Colonic mucosa (tissue), 4 donors: Measurements from ENCODE around the gene ADAT1. TPM values are rescaled to one million over a fixed set of nuclear protein-coding genes. Genes with fewer than 3 reads are reported as not detected.

Source experiments
- DNase-seq: peaks from one replicate; pipeline ENCODE4 v3.0.0-alpha.2; 2020
- H3K27ac ChIP-seq: fragments of 200-600 bp; one replicate; pipeline ENCODE4 v1.8.0; 2021
- H3K27me3 ChIP-seq: fragments of 200-600 bp; one replicate; pipeline ENCODE4 v1.8.0; 2021
- H3K36me3 ChIP-seq: fragments of 200-600 bp; one replicate; pipeline ENCODE4 v1.8.0; 2021
- H3K4me1 ChIP-seq: fragments of 200-600 bp; one replicate; pipeline ENCODE4 v1.8.0; 2021; ENCODE audit warnings: mild to moderate bottlenecking
- H3K4me3 ChIP-seq: fragments of 200-600 bp; one replicate; pipeline ENCODE4 v1.8.0; 2021
- H3K9ac ChIP-seq, 2 donors: one replicate each; pipeline ENCODE4 v1.7.0; 2013; ENCODE audit warnings: control low read depth in 2 of 2, low read depth in 2 of 2, low read length in 2 of 2
- H3K9me3 ChIP-seq: fragments of 200-600 bp; one replicate; pipeline ENCODE4 v1.8.0; 2021
- CTCF ChIP-seq: fragments of 200-600 bp; IDR thresholded peaks from one replicate; pipeline ENCODE4 v1.8.0; 2022; ENCODE audit warnings: antibody characterized with exemption, mild to moderate bottlenecking
- intact Hi-C: fragments of 100-400 bp; cut with DNase I; formaldehyde crosslinking; loops from one replicate; pipeline ENCODE4 v1.14.1; 2022
- total RNA-seq, 2 donors: library from RNA; stranded (reverse); fragmentation: NEBNext Ultra II Directional in 1 of 2; extraction: Animal tissue kit (Norgen Biotek cat#: 25700) in 1 of 2; gene quantifications; one replicate each; pipeline ENCODE4 v1.2.1, GENCODE V29; 2021
- donor health status: healthy.
- donor health status: DM: no; HTN: no; CAD: no.
- donor health status: DM: no; HTN: no; CAD: no.

ADAT1 gene, protein sequence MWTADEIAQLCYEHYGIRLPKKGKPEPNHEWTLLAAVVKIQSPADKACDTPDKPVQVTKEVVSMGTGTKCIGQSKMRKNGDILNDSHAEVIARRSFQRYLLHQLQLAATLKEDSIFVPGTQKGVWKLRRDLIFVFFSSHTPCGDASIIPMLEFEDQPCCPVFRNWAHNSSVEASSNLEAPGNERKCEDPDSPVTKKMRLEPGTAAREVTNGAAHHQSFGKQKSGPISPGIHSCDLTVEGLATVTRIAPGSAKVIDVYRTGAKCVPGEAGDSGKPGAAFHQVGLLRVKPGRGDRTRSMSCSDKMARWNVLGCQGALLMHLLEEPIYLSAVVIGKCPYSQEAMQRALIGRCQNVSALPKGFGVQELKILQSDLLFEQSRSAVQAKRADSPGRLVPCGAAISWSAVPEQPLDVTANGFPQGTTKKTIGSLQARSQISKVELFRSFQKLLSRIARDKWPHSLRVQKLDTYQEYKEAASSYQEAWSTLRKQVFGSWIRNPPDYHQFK
- 10 to 100 TPM; 33.0 to 38.8 TPM for total RNA-seq

DNA sequence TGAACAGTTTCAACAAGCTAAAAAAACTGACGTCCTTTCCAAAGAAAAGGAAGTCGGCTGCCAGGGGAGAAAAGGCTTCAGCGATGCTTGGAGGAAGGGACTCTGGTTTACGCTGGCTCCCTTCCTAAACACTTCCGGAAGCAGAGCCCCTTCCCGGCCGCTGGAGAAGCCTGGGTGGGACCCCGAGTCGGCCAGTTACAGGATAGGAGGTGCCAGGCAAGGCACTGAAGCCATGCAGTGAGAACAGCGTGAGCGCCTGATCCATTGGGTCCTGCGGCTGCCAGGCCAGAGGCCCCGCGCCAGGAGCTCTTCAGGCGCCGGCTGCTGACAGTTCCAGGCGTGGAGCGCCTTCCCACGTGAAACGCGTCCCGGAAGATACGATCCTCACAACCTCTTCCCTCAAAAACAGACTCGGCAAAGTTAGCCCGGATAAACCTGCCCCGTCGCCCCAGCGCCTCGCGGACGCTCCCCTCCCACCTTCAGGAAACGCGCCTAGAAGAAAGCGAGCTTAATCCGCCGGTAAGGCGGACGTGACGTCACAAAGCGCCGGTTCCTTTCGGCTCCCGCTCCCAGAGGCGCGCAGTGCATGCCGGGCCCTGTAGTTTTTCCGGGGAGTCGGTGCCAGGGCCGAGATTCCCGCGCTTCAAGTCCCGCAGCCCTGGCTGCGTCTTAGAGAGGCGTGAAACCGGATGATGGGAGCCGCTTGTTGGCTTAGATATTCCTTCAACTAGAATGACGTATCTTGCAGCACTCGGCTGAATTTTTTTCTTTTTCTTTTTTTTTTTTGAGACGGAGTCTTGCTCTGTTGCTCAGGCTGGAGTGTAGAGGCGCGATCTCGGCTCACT is at the start of gene ADAT1:
ADAT1 (minus strand) TSS at position 521 of the 845 bp plus-strand sequence. CDS start 2,482 bp downstream, outside the sequence.
- Histone ChIP-seq H3K9me3 (no peaks in the 10 kb centered on the region), H3K4me1 (peaks cover 16% of the 10 kb centered on the region), H3K36me3 (no peaks in the 10 kb centered on the region), H3K27ac (peak within 1 kb of the TSS; percentile 97), H3K27me3 (no peaks in the 10 kb centered on the region), H3K4me3 (peak within 1 kb of the TSS; percentile 93), H3K9ac (peak within 1 kb of the TSS; percentile 88 to 91)
- no peak for TF ChIP-seq CTCF
- DNase-seq, result peak; percentile 99
- intact Hi-C loops, result loop anchor here (10.0 kb wide), 1 partner anchor 148 kb away; no protein-coding TSS in a partner anchor

- Histone ChIP-seq H3K27me3 (no peaks in the 10 kb centered on the region), H3K27ac (no peak overlapping the region), H3K9ac (no peak overlapping the region), H3K4me1 (no peaks in the 10 kb centered on the region), H3K4me3 (no peak overlapping the region), H3K9me3 (no peaks in the 10 kb centered on the region), H3K36me3 (no peaks in the 10 kb centered on the region)
- no peak for TF ChIP-seq CTCF
- no peak for DNase-seq
- intact Hi-C loops, result no loop called here
Measured at GRCh38 chr16:75667503-75667902, 44.4 kb upstream of the ADAT1 start.

DNA sequence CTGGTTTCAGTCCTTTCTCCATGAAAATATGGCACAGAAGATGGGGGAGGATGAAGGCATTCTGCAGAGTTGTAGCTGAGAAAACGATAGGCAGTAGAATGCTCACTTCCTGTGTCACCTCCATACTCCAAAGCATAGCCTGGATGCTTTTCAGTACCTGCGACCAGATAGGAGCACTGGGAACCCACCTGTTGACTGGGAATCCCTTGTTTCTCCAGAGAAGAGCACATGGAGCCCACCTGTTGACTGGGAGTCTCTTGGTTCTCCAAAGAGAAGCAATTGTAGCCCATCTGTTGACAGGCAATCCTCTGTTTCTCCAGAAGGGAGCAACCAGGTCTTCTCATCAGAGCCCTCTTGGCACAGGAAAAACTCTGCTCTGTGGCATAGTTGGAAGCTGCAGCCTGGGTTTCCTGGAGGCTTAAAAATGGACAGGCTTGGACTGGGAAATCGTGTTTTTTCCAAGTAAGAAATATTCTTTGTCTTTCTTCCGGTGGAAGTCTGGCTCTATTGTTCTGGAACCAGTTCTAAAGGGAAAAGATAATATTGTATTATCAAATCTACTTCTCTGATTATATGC is 37.7 kb upstream of the ADAT1 start:
- no peaks in the 10 kb centered on the region for H3K9me3 ChIP-seq
- peaks cover 5% of the 10 kb centered on the region for H3K36me3 ChIP-seq
- H3K27ac ChIP-seq, result no peak overlapping the region
- H3K27me3 ChIP-seq, result no peaks in the 10 kb centered on the region
- intact Hi-C loops, result no loop called here
- H3K4me3 ChIP-seq, result no peak overlapping the region
- no peak for DNase-seq
- H3K9ac ChIP-seq, result no peak overlapping the region
- TF ChIP-seq CTCF, result no peak
- H3K4me1 ChIP-seq, result no peaks in the 10 kb centered on the region

- Histone ChIP-seq H3K27ac (no peak overlapping the region), H3K9ac (no peak overlapping the region), H3K36me3 (peaks cover 10% of the 10 kb centered on the region), H3K4me3 (no peak overlapping the region), H3K27me3 (no peaks in the 10 kb centered on the region), H3K9me3 (no peaks in the 10 kb centered on the region), H3K4me1 (no peaks in the 10 kb centered on the region)
- no peak for DNase-seq
- intact Hi-C loops, result no loop called here
- TF ChIP-seq CTCF, result no peak
Measured at GRCh38 chr16:75660321-75660720, 37.2 kb upstream of the ADAT1 start.

DNA sequence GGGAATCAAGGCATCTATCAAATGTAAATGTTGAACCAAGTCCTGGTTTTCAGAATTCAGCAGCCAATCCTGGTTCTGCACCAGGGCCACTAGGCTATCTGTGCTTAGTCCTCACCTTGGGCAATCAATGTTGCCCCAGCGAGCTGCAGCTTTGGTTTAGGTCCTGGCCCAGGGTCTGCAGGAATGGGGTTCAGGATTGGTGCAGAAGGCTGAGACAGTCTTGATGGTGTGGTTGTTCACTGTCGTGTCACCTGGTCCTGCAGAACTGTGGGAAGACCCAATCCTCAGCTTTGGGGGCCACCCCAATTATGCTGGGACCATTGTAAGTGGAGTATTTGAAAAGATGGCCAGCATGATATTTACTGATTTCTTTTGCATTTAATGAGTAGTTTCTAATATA is 35.1 kb upstream of the ADAT1 start:
- no peak overlapping the region for H3K27ac ChIP-seq
- no peaks in the 10 kb centered on the region for H3K4me1 ChIP-seq
- no peaks in the 10 kb centered on the region for H3K9me3 ChIP-seq
- intact Hi-C loops, result no loop called here
- H3K4me3 ChIP-seq, result no peak overlapping the region
- no peak for DNase-seq
- peaks cover 14% of the 10 kb centered on the region for H3K36me3 ChIP-seq
- no peak for TF ChIP-seq CTCF
- H3K9ac ChIP-seq, result no peak overlapping the region
- H3K27me3 ChIP-seq, result no peaks in the 10 kb centered on the region
